HG02798 (cell line): ENCODE data around the gene NCOA5.

Experiments used
- ATAC-seq: cut with Tn5 transposase; IDR thresholded peaks from one replicate; pipeline ENCODE4 v1.9.1; 2021; ENCODE audit warnings: mild to moderate bottlenecking; ENCODE audit not compliant: unreplicated experiment, poor library complexity

NCOA5 gene

DNA sequence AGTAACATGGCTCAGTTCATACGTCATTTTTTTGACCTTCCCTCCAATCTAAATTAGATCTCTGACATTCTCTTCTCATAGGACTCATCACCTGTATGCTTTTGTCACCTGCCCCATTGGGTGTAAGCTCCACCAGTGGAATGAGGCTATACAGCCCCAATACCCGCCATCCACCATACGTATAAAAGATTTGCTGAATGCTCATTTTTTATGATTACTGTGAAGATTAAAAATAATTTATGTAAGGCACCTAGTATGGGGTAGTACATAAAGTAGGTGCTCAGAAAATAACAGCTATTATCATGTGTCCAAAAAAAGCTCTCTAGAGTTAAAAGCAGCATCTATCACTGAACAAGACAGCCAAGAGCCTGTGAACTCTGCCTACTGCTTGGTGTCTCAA is 24.1 kb downstream of the NCOA5 start:
- no peak for ATAC-seq

DNA sequence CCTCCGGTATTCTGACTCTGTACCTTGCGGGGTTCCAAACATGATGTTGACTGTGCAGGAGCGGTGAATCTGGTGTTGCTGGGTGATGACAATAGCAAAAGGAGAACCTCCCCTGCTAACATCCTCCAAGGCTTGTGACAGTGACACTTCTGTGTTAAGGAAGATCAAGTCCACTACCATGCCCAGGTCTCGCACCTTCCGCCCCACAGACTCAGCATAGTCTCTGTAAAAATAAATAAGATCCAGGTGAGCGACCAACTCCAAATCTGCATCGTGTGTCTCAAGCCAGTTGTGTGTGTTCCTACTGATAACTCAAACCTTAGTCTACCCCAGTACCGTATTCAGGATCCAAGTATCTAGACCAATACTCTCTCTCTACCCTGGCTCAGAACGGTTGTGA is 24.8 kb downstream of the NCOA5 start:
- ATAC-seq = no peak

DNA sequence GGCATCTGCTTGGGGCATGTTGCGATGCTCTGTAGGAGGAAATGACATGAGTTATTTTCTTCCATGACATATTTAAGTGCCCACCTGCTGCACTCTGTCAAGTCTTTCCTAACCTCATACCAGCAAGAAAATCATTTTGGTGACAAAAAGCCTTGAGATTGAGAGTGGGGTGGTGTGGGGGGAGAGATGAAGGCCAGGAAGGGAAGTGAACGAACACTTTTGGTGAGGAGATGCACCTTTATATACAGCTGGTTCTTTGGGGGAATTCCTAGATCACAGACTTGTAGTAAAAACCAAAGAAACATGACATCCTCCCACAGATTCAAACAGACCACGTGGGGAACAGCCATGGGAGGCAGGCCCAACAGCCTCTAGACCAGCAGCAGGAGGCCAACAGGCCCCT is 26.1 kb downstream of the NCOA5 start:
- no peak for ATAC-seq

DNA sequence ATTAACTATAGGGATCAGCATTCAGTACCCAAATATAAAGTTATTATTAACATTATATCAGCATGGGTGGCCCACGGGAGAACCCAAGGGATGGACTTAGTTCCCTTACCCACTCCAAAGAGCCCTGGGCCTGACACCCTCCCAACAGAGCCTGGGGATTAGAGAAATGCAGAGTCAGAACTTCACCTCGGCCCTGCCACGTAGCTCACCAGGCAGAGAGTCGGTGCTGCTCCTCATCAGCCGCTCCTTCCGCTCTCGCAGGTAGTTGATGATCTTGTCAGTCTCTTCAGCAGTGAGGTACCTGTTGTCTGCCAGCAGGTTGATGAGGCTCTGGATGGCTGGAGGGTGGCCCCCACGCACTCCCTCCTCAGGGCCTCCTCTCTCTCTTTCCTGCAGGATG is 26.6 kb downstream of the NCOA5 start:
- no peak for ATAC-seq

GRCh38 chr20:46062621-46063020 is 27.1 kb downstream of the NCOA5 start:
- no peak for ATAC-seq

GRCh38 chr20:46062151-46062550 is 27.6 kb downstream of the NCOA5 start:
- ATAC-seq = no peak

- ATAC-seq = no peak
These were observed 28.8 kb downstream of the NCOA5 start for GRCh38 chr20:46060975-46061374.

DNA sequence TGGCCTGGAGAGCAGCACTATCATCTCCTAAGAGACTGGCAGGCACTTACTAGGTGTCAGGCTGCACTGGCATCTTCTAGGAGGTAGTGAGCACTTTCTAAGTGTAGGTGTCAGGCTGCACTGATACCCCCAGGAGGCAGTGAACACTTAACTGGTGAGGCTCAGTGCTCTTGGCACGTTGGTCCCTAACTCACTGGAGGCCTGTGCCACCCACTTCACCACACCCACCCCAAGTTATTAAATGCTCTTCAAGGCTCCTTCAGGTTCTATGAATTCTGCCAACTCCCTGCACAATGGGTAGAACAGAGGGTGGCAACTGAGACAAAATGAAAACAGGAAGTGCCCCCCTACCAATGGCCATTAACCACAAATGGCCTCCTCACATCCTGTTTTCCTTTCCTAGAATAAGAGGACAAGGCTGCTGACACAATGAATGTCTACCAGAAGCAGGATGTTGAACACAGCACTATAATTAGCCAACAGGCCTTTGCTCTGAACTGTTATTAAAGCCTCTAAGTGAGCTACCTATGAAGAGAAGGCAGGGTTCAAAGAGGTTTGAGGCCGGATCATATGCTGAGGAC is 29.4 kb downstream of the NCOA5 start:
- no peak for ATAC-seq

DNA sequence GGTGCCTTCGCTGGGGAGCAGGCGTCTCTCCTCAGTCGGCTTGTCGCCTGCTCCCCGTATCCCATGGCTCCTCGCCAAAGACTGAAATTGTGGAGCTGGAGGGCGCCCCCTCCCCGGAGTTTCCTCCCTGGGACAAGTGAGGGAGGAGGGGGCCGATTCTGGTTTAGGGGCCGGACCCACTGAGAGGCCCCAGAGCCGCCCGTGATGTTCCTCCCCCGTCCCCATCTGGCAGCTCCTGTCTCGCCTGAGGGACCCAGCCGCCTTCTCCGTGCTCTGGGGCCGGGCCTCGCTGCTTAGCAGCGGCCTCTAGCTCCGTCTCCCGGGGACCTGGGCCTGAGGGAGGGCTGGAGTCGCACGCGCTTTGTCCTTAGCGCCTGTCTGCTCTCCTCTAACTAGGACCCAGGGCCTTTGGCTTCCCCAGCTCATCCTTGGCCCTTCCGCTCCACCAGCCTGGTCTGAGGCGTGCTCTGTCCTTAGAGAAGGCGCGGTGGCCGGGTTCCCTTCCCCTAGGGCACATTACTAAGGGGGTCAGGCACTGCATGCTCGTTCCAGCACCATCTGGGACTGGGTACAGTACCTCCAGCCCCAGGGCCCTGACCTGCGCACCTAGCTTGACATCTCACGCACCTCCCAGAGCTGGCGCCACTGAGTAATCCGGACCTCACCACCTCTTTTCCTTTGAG is 31.0 kb downstream of the NCOA5 start:
- ATAC-seq = no peak

DNA sequence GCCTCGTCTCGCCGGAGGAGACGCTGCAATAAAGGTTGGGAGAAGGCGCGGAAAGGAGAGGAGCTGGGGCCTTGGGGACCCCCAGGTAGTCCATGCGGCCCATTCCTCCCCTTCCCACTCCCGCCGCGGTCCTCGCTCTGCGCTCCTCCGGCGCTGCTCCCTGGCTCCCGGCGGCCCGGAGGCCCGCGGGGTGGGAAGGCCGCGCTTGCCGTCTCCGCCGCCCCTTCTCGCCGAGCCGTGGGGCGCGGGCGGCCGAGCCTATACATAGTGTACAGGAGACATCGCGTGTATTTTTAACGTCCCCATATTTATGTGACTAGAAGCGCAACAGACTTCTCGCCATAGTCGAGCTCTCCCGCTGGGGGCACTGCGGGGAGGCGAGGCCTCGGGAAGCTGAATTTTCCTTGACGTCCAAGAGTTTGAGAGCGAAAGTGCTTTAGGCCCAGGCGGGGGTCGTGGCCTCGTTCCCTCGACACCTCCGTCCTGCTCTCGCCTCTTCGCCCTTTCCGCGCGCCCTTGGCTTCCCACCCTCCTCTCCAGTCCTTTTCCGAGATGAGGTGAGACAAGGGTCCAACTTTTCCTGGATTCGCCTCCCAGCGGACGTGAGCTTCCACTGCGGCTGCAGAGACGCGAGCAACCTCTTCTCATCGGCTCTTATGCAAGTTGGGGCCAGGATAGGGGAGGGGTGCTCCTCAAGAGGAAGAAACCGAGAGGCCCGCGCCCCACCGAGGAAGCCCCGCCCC is 31.7 kb downstream of the NCOA5 start:
- no peak for ATAC-seq

DNA sequence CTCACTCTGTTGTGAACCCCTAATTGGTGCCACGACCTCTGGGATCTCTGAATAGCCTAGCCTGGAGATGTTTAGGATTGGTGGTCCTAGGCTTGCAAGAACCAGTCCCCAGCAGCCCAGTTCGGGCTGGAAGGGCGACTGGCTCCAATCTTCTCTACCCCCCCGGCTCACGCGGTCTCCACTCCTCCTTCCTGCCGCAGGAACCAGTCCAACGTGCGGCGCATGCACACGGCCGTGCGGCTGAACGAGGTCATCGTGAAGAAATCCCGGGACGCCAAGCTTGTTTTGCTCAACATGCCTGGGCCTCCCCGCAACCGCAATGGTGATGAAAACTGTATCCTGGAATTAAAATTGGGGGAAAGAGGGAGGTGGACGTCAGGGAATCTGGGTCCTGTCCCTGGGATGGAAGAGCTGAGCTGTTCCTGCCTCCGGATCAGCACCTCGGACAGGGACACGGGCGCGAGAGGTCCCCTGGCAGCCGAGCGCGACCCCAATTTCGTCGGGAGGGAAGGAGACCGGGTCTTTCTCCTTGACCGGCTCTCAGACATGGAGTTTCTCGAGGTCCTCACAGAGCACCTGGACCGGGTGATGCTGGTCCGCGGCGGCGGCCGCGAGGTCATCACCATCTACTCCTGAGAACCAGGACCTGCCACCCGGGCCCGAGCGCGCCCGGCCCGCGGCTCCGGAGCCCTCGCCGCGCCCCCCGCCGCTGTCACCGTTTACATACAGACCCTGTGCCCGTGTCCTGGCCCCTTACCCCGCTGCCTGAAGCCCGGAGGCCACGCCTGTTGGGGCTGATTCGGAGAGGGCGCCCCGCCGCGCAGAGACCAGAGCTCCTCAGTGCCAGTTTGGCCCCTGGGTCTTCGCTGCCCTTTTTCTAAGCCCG is 32.5 kb downstream of the NCOA5 start:
- no peak for ATAC-seq

- ATAC-seq = no peak
These were observed 33.5 kb downstream of the NCOA5 start for GRCh38 chr20:46056027-46056833.

DNA sequence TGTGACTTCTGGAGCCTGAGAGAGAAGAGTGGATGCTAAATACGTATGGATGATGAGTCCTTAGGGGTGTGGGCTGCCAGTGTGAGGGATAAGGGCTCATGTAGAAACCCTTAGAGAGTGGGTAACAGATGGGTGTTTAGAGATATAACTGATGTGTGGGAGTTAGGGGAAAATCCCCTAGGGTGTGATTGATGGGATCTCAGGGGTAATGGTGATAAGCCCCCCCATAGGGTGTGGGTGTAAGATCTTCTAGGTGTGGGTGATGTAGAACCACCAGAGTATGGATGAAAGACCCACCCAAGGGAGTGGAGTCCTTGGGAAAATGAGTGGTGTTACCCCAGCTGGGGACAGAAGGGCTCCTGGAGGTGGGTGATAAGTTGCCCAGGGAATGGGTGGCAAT is 34.5 kb downstream of the NCOA5 start:
- ATAC-seq = no peak

GRCh38 chr20:46054606-46055005 is 35.2 kb downstream of the NCOA5 start:
- ATAC-seq = no peak

DNA sequence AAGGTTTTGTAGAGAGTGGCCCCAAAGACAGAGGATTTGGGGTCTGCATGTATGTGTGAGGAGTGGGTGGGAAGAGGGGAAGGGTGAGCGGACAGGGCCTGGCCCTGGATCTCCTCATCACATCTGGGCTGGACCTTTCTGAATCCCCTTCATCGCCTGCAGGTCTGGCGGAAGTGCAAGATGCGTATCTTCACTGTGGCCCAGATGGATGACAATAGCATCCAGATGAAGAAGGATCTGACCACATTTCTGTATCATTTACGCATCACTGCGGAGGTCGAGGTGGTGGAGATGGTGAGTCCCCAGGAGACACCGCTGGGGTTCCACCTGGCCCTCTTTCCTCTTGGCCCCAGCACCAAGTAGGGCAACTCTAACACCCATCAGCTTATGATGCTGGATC is 36.3 kb downstream of the NCOA5 start:
- ATAC-seq = no peak

- ATAC-seq = no peak
These were observed 38.0 kb downstream of the NCOA5 start for GRCh38 chr20:46051556-46052308.

DNA sequence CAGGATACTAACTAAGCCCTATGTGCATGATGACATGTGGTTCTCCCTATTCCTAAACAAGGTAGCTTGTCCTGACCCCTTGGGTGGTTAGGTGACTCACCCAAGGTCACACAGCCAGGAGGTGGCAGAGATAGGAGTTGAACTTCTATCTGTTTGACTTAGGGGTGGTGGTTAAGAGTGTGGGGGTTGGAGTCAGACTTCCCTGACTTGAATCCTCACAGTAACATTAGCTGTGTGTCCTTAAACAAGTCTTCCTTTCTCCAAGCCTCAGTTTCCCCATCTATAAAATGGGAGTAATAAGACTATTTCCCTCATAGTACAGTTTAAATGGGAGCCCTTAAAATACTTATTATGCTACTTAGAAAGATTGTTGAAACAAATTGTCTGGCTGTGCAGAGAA is 38.9 kb downstream of the NCOA5 start:
- no peak for ATAC-seq

DNA sequence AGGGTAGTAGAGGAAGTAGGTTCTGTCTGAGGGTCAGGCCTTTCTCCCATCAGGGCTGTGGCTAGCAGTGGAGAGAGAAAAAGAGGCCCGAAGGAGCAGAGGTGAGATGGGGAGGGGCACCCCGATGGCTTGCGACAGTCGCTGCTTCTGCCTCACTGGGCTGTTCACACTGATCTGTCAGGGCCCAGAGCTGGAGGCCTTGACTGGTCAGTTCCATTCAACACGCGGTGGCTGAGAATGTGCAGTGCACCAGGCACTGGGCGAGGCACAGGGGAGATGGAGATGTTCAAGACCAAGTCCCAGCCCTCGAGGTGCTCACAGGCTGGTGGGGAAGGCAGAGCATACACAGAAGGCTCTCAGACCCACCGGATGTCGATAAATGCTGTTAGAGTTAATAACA is 39.3 kb downstream of the NCOA5 start:
- no peak for ATAC-seq

GRCh38 chr20:46049815-46050214 is 39.9 kb downstream of the NCOA5 start:
- ATAC-seq = no peak
